Measurements from ENCODE around the gene NISCH.

DNA sequence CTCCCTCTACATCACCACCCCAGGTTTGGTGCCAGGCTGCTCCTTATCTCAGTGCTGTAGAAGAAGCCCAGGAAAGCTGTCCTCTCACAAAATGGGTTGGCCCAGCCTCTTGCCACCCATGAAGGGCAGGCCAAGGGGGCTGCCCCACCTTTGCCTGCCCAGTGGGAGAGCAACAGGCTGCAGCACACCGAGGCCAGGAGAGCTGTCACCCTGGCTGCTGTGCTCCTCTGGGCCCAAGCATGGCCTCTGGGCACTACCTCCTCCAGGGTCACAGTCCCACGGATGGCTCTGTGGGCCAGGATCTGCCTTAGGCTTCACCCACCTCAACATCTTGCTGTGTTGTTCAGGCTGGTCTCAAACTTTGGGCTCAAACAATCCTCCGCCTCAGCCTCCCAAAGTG lies 33.3 kb downstream of the NISCH start:
- TF ChIP-seq POLR2A (IDR thresholded peaks at IDR 0.05; ENCODE audit: low read depth, low read length) (no peak), POLR2AphosphoS5 (IDR thresholded peaks at IDR 0.05; ENCODE audit: insufficient read depth, low read depth, low read length) (no peak), FOS (IDR thresholded peaks at IDR 0.05; ENCODE audit: borderline replicate concordance, insufficient read depth, low read length) (no peak), CTCF (IDR thresholded peaks at IDR 0.05; ENCODE audit: extremely low read depth in 1 of 2, insufficient read depth in 1 of 2, low read depth in 1 of 2, low read length in 2 of 2) (no peak), EZH2 (IDR thresholded peaks at IDR 0.05; ENCODE audit: borderline replicate concordance, low read depth, low read length, severe bottlenecking) (no peak), JUN (IDR thresholded peaks at IDR 0.05; ENCODE audit: borderline replicate concordance, insufficient read depth, insufficient read length, low read depth) (no peak), MYC (IDR thresholded peaks at IDR 0.05; ENCODE audit: low read depth, low read length) (no peak), GATA2 (IDR thresholded peaks at IDR 0.05; ENCODE audit: insufficient read depth, insufficient read length, low read depth, low read length) (no peak)
- TF ChIP-seq, protein P1, sequence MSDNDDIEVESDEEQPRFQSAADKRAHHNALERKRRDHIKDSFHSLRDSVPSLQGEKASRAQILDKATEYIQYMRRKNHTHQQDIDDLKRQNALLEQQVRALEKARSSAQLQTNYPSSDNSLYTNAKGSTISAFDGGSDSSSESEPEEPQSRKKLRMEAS (IDR thresholded peaks at IDR 0.05; ENCODE audit: insufficient read depth, insufficient read length) = no peak

Measured in endothelial cell of umbilical vein (primary cell).